ENCODE results near the gene PRKCSH.
"Not testable (repeated sequence)": the region's sequence is repeated elsewhere in the genome, so short reads cannot be mapped to it uniquely, and the experiment has no call there.

PRKCSH gene

DNA sequence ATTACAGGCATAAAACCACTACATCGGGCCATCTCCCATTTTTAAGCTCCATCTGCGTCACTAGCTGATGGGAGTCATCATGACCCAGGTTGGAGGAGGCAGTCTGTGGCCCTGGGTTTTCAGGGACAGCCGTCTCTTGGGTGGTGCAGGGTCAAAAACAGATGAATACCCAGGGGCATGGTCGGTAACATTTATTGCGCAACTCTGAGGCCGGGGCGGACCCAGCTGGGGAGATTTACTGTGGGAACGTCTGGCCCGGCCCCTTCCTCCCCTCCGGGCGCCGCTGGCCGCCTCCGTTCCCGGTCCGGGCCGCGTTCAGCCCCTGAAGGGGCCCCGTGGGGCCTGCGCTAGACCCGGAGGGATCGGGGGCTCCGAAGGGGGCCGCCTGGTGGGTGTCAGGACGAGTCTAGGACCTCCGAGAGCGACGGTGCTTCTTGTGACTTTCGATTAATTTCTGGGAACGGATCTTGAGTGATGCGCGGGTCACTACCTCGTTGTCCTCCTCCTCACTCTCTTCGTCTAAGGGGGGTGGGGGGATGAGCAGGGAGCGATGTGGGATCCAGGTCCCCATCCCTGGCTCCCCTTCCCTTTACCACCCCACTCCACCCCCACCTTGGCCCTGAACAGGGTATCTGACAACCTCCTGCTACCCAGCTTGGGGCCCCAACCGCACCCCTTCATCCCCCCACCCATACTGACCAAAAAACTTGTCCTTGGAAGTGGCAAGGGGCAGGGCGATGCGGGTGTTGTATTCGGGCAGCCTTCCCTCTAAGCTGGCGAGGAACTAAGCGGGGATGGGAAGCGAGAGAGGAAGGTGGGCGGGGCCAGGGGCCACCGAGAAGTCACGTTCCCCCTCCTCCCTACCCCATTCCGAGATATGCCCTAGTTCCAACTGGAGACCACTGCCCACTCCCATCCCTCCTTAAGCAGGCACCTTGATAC is 14.7 kb upstream of the PRKCSH start:
- DNase-seq: no peak

DNA sequence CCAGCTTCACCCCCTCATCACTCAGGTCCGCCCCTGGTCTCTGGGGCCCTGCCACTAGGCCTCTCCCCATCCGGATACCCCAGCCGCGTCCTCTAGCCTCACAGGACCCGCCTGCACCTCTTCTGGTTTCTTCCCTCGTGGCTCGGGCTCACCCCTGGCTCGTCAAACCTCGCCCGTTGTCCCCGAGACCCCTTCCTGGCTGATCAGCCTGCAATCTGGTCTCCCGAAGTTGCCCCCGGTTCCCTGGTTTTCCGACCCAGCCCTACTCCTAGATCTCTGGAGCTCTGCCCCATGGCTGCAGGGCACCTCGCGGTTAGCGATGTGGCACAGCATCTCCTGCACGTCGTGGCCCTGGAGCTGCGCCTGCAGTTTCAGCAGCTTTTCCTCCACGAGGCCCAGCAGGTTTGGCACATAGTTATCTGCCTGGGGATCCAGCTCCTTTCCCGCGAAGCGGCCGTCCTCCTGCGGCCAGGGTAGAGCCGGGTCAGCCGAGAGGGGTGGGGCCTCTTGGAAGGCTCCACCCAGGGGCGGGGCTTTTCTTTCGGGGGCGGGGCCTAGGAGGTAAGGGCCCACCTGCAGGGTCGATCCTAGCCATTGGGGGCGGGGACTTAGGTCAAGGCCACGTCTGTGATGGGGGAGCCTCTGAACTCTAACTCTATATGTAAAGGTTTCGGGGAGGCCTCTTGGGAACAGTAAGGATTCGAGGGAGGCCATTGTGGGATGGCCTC is 13.9 kb upstream of the PRKCSH start:
- no peak for DNase-seq

DNA sequence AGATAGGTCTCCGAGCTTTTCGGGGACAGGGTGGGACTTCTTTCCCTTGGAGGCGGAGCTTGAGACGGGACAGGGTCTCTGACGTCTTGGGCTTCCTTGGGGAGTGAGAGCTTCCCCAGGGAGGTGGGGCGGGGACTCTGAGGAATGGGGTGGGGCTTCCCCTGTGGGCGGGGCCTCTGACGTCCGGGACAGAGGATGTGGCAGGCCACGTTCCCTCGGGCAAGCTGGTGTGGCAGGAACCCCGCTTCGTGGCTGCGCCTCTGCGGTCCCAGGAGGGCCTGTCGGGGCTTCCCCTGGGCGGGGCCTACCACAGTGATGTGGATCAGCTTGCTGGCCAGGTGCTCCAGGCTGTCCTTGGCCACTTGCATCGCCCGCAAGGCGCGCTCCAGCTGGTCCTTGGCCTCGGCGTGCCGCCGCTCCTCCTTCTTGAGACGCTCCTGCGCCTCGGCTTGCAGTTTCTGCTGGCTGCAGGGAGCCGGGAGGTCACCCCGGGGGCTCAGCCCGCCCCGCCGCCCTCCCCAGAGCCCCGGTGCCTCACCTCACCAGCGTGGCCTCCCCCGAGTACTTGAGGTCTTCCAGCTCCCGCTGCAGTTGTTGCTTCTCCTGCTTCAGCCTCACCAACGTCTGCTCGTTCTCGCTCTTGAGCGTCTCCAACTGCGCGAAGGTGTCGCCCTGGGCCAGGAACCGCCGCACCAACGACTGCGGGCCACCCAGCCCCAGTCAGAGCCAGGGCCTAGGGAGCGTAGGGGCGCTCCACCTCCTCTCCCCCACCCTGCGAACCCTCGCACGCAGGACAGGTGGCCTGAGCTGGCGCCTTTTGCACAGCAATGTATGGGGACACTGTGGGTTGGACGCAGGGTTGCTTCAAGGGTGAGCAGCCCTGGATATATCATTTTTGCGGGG is 13.0 kb upstream of the PRKCSH start:
- DNase-seq: no peak

DNA sequence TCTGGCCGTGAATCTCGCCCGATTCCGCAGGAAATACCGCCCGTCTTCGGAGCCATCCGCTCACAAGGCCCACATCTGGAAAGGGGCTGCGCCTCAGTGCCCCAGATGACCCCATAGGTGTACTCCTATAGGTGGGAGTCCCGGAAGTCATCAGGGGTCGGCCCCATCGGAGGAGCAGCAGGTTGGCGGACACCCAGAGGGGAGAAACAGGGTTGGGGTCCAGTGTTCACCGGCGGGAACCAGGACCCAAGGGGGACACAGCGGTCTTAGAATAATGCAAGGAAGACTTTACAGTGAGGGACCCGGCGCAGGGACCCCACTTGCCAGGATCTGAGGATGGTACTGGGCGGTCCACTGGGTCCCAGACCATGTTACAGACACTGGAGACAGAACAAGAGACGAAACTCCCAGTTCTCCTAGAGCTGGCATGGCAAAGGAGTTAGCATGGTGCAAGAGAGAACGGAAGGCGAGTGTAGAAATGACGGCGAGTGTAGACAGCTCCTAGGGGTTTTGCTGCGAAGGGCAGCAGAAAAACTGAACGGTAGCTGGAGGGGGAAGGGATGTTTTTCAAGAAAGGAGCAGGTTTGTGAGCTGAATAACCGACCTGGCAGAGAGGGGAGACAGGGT is 12.2 kb upstream of the PRKCSH start:
- no peak for DNase-seq

DNA sequence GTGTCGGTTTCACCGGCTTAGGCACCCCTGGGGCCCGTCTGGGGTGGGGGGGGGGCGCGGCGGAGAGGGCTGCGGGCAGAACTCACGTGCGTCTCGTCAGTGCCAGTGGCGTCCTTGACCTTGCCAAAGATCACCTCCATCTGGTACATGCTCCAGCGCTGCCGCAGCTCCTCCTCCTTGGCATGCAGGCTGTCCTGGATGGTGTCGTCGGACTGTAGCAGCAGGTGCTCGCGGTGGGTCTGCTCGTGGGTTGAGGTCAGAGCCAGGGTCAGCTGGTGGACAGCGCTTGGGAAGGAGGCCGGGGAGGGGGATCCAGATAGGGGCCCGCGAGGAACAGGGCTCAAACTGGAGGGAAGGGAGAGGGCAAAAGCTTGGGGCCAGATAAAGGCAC is 11.6 kb upstream of the PRKCSH start:
- no peak for DNase-seq

DNA sequence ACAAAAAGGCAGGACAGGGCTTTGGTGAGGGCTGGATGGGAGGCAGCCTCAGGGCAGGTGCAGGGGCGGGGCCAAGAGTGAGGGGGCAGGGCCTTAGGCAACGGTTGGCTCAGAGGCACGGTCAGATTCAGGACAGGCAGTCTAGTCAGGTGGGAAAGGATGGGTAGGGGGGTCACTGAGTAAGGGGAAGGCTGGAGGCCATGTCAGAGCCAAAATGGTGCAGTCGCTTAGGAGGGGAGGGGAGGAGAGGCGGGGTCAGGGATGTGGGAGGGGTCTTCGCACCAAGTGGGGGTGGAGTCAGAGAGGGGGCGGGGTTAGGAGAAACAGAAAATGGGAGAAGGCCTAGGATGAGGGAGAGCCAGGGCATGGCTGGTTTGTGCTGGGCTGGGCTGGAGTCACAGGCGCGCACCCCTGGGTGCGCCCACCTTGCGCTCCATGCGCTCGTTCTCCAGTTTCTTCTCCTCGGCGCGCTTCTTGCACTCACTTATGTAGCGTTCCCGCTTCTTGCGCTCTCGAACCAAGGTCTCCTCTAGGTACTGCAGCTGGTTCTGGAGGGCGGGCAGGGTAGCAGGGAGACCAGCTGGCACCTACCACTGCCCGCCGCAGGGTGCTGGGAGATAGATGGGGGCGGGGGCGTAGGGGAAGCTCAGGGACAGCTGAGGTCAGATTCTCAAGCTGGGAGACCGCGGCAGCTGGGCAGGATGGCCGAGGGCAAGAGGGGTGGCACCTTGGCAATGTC is 9.5 kb upstream of the PRKCSH start:
- no peak for DNase-seq

DNA sequence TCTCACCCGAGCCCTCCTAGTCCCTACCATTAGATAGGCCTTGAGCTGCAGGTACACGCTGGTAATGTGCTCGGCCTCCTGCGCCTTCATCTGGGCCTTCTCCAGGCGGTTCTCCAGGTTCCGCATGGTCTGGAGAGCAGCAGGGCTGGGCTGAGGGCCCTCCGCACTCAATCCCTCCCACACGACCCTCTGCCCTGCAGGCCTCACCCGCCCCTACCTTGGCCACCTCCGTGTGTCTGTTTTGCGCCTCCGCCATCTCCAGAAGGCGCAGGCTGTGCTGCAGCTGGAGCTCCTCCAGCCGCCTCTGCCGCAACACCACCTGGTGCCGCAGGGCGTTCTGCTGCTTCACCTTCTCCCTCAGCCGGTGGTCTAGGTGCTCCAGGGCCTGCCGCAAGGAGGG is 8.8 kb upstream of the PRKCSH start:
- DNase-seq: no peak

- not testable (repeated sequence) for DNase-seq
Measured at GRCh38 chr19:11433526-11433925, 1.9 kb upstream of the PRKCSH start.

DNA sequence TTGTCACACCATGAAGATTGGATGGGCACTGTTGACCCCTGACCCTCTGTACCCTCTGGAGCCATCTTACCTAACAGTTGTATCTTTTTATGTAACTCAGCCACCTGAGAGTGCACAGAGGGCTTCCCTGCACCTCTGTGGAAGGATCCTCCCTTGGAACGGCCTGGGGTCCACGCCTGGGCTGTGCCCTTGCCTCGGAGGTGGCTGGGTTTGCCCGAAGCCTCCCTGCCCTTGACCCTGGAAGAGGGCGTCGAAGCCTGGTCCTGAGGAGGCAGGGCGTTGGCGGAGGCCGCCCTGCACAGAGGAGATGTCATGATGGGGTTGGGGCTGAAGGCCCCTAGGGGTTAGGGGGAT is 755 bp upstream of the PRKCSH start:
- no peak for DNase-seq

DNA sequence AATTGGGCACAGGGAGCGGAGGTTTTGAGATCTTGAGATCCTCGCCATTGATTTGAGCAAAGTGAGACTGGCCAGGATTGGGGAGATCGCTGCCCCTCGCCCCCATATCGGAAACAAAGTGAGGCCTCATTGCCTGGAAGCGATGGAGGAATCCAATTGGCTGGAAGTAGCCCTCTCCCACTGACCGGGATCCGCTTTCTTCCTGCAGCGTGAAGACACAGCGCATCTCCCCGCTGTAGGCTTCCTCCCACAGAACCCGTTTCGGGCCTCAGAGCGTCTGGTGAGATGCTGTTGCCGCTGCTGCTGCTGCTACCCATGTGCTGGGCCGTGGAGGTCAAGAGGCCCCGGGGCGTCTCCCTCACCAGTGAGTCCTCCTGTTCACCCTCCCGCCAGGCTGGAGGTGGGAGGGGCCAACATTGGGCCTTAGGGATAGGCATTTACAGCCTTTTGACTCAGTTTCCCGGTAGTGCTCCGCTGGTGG is 438 bp downstream of the PRKCSH start:
- no peak for DNase-seq

- DNase-seq: no peak
Measured at GRCh38 chr19:11437955-11438354, 2.5 kb downstream of the PRKCSH start.

- DNase-seq: no peak
Measured at GRCh38 chr19:11444059-11444458, 8.6 kb downstream of the PRKCSH start.

- DNase-seq: no peak
Measured at GRCh38 chr19:11445141-11445540, 9.7 kb downstream of the PRKCSH start.

DNA sequence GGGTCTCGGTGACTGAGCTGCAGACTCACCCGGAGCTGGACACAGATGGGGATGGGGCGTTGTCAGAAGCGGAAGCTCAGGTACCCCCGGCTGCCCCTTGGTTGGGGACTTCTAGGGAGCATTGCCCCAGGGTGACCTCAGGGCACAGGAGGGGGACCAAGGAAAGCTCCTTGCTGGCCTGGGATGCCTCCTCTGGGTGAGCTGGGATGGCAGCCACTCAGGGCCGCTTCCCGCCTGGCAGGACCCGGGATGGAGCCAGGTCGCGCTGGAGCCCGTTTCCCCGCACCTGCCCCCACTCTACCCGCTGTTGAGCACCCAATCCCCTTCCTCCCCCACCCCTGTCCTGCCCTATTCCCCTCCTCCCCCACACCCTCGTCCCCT is 10.8 kb downstream of the PRKCSH start:
- no peak for DNase-seq

DNA sequence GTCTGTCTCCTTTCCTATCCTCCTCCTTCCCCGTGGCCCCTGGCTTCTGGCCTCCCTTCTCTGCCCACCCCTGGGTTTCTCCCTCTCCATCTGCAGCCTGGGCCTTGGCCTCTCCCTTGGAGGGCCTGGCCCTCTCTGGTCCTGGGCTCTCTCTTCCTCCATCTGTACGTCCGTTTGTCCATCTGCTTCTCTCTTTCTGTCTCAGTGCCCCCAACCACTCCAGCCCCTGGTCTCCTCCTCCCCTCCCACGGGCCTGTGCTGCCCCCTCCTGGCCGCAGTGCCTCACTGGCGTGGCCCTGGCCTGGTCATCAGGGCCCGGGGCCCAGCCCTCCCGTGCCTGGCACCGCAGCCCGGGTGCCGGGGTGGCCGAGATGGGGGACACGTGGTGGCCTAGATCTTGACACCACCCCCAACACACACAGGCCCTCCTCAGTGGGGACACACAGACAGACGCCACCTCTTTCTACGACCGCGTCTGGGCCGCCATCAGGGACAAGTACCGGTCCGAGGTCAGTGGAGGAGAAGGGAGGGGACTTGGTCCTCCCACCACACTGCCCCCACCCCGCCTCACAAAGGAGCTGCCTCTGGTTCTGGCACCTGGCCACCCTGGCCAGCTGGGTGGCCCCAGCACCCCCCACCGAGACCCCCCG is 11.3 kb downstream of the PRKCSH start:
- DNase-seq: peak; percentile 11

GRCh38 chr19:11447347-11448262 is 12.2 kb downstream of the PRKCSH start:
- DNase-seq: no peak

GRCh38 chr19:11448410-11448809 is 13.0 kb downstream of the PRKCSH start:
- no peak for DNase-seq

GRCh38 chr19:11448923-11449554 is 13.6 kb downstream of the PRKCSH start:
- no peak for DNase-seq

- DNase-seq: no peak
Measured at GRCh38 chr19:11450570-11451326, 15.3 kb downstream of the PRKCSH start.

Data from NK-92 treated with Interleukin-12 subunit alpha and Interleukin-12 subunit beta, amount 100 ng/mL, for 24 hours (cell line).